Activated CD4-positive, alpha-beta T cell treated with anti-CD3 and anti-CD28 coated beads for 4 hours (primary cell): ENCODE measurements around the gene NOL6.

ENCODE experiments used
- DNase-seq, 2 donors: peaks; one replicate each; pipeline ENCODE4 v3.0.0-alpha.2; 2020

NOL6 gene

DNA sequence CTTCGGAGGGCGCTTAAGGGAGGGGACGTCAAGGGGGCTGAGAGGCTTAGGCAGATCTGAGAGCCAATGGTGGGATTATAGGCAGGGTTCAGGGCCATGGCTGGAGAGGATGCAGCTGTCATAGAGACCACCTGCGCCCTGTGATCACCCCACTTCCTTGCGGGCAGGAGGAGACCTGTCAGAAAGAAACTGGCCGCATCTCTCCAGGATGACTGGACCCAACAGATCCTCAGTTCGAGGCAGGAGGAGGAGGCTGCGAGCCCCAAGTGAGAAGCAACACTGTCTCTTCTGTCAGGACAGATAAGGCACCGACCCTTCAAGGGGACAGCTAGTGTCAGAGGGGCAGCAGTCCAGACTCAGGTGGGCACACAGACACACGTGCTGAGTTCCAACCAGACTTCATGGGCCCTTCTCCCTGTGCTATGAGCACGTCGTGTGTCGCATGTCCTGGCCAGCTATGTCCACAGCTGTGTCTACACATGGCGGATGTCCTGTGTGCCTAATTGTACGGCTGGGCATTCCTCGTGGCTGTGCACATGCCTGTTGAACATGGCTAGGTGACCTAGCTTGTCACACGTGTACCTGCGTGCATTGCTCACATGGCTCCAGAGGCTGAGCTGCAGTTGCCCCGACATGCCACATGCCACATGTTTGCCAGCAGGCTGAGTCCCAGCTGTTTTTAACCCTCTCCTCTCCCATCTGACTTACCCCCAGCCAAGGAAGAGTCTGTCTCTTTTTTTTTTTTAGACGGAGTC lies 25.7 kb downstream of the NOL6 start:
- DNase-seq: no peak

DNA sequence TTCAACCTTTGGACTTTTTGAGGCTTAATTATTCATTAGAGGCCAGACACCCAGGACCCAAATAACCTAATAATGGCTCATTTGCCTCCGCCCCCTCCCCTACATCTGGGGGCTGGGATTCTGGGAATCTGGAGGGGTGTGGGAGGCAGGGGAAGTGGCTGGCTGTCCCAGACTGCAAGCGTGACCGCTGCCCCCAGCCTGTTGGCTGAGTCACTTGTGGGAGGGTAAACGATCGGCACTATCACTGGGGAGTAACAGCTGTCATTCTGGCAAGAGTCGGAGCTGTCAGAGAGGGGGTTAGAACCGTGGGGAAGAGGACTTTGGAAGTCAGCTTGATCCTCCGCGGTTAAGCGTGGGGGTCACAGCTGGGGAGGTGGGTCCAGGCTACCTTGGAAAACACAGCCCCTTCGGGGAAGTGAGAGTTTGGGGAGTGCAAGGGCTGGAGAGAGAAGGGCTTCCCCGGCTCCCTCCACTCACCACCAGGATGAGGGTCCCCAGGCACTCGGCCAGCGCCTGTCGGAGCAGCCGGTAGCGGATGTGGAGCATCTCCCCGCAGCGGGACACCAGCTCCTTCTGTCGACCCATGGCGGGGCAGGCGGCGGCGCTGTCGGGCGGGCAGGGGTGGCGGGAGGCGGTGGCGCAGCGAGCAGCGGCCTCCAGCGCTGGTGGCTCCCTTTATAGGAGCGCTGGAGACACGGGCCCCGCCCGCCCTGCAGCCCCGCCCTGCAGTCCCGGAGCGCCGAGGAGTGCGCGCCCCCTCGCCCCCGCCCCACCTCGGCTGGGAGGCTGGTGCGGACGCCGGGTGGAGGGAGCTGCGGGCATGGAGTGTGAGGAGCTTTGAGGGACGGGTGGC lies 26.6 kb downstream of the NOL6 start, which contains the start of gene AQP3:
TSS of gene AQP3 (minus strand) at position 648 of the 853 bp plus-strand sequence. CDS start at position 585, 63 bp downstream.
- DNase-seq: peak; percentile 68 to 69

DNA sequence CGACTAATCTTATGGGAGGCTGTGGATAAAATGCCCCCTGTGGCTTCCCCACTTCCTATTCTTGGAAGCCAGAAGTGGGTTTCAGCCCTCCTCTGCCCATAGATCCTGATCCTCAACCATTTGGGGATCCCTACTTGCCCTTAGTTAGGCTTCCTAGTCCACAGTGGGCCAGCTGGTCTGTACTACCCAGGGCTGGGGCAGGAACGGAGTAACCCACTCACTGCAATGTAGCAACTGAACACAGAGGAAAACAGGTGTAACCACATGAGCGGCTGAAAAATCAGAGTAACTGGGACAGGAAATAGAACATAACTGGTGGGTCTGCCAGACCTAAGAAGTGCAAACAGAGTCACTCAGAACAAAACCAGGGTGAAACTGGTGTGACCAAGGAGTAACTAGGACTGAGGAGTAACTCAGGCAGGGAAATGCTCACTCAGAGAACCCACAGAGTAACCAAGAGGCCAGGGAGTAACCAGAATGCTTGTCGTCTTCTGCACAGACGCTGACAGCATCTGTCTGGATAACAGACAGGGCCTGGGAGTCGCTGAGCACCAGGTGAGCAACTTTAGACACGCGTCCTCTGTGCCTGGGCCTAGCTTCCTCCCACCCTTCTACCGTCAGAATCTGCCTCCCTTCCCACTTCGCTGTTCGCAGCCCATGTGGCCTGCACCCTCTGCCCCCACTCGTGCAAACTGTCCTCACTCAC lies 27.3 kb downstream of the NOL6 start:
- peak; percentile 40 to 48 for DNase-seq

DNA sequence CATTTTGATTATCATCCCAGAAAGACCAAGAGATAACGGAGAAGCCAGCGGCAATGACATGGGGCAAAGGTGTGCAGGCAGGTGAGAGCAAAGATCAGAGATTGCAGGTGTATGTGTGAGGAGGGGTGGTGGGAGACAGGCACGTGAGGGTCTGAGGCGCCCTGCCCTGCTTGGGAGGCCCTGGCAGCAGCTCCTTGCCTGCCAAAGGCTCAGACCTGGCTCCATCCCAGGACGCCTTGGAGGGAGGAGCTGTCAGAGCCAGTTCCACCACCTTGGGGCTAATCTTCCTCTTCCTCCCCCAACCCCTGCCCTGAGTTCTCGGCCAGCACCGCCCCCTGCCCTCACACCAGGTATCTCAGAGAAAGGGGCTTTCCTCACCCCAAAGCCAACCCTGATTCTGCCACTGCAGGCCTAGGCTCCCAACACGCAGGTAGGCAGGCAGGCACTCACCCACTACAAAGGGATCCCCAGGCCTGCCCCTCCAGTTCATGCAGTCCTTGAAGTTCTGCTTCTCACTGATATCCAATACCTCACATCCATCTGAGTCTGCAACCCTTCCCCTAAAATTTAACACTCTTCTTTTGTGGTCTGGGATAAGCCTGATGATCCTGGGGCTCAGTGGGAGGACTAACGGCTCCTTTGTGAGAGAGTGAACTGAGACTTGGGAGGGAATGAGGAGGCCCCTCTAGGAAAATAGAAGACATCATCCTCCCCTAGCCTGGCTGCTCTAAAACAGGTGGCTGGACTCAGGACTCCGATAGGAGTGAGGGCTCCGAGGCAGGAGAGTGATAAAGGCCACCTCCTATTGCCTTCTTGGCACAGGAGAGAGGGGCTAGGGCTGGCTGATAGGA lies 28.1 kb downstream of the NOL6 start:
- no peak for DNase-seq

DNA sequence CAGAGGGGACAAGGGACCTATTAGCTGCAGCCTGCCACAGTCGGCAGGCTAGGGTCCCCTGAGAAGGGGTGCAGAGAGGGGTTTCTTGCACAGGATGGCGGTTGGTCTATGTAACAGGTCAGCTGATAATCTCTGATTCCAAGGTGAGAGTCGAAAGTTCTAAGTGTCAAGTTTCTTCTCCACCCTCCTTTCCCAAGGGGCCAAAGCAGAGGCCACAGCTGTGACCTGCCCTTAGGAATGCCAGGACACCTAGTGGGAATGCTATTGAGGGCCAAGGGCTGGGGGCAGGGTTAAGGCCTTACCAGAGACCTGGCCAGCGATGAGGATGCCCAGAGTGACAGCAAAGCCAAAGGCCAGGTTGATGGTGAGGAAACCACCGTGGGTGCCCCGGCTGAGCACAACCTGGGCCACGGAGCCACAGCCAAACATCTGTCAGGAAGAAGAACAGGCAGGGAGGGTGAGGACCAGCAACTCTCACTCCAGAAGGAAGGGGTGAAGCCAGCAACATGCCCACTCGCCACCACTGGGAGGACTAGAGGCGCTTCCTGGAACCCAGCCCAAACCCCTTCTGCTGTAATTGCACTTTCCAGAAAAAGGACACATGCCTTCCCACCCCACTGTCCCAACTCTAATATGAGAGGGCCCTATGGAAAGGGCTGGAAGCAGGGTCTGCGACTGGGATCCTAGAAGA lies 30.1 kb downstream of the NOL6 start:
- DNase-seq: no peak

DNA sequence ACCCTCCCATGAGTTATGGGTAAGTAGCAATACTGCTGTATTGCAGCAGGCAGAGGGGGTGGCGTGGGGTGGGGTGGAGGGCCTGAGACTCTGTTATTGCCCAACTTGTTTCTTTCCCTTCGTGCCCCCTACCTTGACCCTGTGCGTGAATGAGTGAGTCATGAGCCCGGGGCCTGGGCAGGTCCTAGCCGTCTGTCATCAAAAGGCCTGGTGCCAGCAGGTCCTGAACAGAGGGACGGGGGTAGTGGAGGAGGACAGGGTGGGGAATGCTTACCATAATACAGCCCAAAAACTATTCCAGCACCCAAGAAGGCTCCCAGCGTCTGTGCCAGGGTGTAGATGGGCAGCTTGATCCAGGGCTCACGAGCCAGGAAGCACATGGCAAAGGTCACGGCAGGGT lies 30.7 kb downstream of the NOL6 start:
- no peak for DNase-seq

DNA sequence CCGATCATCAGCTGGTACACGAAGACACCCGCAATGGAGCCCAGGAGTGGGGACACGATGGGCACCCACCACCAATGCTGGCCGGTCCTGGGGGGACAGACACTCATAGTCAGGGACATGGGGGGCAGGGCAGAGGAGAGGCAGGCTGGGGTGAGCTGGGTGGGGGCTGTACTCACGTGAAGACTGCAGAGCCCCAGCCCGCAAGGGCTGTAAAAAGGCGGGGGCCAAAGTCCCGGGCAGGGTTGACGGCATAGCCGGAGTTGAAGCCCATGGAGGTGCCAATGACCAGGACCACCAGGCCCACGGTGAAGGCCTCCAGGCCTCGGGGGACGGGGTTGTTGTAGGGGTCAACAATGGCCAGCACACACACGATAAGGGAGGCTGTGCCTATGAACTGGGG lies 31.6 kb downstream of the NOL6 start:
- no peak for DNase-seq

DNA sequence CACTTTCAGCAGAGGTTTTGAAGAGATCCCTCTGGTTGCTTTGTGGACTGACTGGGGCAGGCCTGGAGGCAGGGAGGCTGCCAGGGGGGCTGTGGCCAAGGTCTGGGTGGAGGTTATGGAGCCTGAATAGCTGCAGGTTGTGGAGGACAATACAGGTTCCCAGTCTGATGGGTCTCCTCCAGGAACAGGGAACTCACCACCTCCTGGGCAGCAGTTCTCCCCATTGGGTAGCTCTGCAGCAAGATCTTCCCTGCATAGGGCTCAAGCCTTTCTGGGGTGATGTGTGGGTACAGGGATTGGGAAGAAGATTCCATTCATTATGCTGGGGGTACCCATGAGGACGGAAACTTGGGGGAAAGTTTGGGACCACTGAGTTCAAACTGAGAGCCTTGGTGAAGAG lies 33.1 kb downstream of the NOL6 start:
- no peak for DNase-seq

DNA sequence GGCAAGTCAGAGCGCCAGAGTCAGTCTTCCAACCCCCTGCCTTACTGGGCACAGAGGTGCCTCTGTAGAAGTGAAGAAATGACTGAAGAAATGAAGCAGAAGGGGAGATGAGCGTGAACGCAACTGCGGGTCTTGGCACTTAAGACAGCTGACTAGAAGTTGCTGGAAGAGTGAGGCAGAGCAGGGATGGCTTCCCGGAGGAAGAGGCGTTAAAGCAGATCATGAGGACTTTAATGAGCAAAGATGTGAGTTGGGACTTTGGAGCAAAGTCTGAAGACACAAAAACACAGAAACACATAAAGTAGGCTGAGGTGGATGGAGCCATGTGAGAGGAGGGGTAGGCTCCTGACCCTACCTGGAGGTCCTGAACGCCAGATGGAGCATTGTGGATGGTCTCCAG lies 33.5 kb downstream of the NOL6 start:
- no peak for DNase-seq

DNA sequence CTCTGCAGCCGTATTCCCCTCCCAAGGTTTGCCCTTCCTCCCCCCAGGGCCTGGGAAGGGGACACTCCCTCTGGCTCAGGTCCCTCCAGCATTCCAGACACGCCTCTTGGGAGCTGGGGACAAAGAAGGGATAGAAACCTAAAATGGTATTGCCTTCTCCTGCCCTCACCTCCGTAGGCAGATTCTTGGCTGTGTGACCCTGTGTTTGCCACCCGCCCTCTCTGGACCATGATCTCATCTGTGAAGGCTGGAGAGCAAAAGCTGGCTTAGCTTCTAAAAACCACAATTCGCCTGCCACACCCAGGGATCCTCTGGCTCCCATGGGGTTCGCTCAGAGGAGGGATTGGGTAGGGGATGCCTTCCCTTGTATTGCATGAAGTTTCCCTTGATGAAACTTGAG lies 34.0 kb downstream of the NOL6 start:
- no peak for DNase-seq

DNA sequence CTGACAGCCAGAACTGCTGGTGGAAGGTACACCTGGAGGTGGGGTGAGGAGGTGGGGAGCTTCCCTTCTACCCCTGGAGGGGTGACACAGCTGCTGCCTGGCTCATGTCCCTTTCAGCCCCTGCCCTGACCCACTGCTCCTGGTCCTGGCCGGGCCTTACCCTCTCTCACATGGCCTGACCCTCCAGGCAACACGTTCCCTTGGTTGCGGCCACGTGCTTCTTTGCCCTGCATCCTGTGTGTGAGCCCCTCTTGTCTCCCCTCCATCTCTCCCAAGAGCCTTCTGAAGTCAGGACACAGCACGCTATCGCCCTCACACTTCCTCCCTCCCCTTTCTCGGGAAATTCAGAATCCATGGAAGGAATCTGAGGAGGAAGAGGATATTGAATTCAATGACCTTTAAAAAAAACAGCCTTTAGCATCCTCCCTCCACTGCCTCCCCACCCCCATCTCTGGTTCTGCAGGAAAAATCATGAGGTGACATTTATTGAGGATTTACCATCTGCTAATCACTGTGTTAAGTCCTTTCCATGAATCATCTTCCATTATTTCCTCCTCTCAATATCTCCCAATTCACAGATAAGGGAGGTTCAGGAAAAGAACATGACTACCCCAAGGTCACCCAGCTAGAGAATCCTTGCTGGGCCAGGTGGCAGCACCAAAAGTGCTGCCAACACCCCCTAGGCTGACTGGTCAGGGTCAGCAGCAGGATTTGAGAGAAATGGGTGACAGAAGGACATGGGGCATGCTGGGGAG lies 34.6 kb downstream of the NOL6 start:
- DNase-seq: no peak

DNA sequence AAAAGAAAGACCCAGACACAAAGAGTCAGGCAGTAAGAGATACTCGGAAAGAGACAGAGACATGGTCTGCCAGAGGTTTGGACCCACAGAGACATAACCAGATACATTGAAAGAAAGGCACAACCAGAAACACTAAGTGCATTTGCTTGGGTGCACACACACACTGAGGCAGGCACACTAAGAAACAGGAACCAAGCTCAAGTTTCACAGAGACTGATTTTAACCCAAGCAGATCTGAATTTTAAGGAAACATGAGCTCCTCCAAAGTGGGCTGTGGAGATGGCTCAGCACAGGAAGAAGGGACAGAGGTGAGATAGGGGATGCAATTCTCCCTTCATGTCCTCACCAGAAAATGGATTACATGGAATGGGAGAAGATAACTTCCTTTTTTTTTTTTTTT lies 35.8 kb downstream of the NOL6 start:
- no peak for DNase-seq

DNA sequence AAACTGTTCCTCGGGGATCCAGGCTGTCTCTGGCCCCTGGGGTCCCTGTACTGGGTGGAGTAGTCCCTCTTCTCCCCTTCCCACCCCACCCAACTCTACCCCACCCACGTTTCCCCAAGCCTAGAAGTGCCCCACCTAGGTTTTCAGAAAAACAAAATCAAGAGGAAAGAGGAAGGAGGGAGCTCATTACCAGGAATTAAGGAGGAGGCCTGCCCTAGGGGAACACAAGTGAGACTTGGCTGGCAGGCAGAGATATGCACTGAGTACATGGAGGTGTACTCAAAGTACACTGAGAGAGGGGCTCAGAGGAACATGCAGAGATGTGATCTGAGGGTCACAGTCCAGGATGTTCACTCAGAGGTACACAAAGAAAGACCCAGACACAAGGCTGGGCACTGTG lies 36.5 kb downstream of the NOL6 start:
- DNase-seq: no peak

DNA sequence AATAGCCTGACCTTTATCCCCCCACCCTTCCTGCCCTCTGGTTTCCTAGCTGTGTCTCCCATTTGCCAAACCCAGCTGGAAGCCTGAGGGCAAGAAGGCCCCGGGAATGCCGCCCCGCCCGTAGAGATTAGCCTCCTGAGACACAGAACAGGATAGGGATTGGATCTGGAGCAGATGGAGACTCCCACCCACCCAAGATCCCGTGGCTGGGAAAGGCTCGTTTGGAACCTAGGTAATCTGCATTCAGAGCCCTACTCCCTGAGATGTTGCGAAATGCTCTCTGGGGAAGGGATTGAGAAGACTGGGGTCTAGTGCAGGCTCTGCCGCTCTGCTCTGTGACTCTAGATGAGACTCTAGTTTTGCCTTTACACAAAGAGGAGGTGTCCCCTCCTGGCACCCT lies 37.3 kb downstream of the NOL6 start:
- DNase-seq: no peak

DNA sequence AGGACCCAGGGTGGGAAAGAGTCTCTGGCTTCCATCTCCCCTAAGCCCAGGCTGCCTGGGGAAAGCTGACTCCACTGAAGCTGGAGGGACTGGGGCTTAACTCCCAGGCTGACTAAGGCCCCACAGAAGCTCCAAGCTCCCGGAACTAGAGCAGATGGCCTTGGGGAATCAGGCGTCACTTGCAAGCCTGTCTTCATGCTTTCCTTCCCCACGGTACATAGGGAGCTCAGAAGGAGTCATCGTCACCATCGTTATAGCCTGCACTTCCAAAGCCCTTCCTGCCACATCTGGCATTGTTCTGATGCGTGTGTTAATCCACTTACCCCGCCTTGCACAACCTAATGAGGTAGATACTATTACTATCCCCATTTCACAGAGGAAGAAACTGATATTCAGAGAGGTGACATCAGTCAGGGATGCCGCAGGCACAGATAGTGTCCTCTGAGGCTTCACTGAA lies 37.9 kb downstream of the NOL6 start:
- no peak for DNase-seq

DNA sequence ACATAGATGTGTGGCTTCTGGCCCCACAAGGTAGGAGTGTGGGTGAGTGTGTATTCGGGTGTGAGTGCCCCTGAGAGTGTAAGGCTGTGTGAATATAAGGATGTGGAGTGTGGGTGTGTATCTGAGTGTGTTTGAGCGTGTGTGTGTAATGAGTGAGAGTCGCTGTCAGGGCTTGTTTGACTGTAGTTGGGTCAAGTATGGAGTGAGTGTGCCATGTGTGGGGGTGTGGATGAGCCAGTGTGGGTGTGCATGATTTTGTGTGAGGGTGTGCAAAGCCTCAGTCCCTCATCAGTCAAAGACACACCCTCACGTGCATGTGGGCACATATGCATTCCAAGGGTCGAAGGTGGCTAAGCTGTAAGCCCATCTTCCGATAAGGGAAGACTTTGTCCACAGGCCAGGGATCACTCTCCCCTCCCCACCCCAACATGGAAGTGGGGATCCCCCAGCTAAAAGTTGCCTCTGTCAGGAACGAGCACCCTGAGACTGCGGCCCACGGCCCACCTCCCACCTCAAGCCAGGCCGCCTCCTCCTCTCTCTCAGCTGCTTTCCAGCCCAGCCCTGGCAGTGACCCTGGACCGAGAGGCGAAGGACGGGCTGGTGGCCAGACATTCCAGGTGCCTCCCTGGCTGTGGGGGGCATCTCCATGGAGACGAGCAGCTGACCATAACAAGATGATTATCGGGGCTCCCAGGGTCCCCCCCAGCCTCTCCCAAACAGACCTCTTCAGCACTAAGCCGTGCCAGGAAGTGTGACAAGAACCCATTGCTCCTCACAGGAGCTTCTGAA lies 39.2 kb downstream of the NOL6 start:
- no peak for DNase-seq

DNA sequence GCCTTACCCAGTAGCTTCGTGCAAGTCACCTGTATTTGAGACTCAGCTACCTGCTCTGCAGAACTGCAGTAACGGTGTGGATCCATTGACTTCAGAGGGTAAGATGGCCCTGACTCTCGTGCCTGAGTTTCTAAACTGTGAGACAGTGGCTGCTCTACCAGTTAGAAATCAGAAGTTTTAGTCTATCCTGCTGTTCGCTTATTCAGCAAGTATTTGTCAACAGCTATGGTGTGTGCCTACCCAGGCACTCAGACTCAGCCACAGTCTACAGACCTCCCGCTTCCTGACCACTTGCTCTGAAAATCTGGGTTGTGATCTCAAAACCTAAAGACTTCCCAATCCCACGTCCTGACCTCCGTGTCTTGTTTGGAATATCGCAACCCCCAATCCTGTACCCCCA lies 39.9 kb downstream of the NOL6 start:
- no peak for DNase-seq

DNA sequence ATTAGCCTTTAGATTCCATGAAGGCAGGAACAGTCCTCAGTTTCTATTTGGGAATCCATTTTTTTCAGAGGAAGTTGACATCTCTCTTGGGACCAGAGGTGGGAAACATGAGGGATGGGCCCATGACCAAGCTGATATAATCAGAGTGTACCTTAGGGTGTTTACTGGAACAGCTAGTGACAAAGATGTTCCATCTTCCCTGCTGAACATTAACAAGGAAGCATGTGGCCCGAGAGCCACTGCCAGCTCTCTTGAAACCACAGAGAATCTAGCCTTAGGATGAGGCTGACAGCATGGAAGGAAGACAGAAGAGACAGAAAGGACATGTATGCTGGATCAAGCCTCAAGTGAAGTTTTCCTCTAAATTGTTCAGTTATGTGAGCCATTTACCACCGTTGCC lies 42.3 kb downstream of the NOL6 start:
- no peak for DNase-seq

DNA sequence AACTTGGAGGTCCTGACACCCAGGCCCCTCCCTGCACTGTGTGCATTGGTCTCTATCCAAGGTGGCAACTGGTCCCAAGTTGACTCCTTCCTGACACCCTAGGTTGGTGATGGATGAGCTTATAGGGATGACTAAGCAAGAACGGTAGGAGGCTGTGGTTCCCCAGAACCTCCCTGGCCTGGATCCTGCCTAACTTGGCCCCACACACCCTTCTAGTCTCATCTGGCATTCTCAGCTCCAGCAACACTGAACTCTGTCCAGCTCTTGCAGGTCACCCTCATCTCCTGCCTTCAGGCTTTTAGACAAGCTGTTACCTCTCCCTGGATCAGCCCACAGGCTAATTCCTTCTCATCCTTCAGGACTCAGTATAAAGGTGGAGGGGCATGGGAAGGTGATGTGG lies 42.8 kb downstream of the NOL6 start:
- DNase-seq: no peak

DNA sequence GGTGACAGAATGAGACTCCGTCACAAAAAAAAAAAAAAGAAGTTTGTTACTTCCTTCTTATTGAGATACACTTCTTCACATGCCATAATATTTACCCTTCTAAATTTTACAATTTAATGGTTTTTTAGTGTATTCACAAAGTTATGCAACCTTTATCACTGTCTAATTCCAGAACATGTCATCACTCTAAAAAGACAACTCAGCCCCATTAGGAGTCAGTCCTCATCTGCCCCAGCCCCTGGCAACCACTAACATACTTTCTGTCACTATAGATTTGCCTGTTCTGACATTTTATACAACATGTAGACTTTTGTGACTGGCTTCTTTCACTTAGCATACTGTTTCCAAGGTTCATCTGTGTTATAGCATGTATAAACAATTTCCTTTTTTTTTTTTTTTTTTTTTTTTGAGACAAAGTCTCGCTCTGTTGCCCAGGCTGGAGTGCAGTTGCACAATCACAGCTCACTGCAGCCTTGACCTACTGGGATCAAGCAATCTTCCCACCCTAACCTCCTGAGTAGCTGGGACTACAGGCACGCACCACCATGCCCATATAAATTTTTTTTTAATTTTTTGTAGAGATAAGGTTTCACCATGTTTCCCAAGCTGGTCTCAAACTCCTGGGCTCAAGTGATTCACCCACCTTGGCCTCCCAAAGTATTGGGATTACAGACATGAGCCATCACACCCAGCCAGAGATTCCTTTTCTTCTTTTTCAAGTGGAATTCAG lies 44.3 kb downstream of the NOL6 start:
- DNase-seq: no peak
